GM12874 (cell line): ENCODE data around the gene GMFB.

Experiments used
- TF ChIP-seq, protein P1 (sequence below): IDR thresholded peaks from 2 replicates; pipeline ENCODE4 v1.5.1; 2011; ENCODE audit warnings: low read depth, mild to moderate bottlenecking, control low read depth, low read length, moderate library complexity; ENCODE audit not compliant: insufficient read depth

GMFB gene

DNA sequence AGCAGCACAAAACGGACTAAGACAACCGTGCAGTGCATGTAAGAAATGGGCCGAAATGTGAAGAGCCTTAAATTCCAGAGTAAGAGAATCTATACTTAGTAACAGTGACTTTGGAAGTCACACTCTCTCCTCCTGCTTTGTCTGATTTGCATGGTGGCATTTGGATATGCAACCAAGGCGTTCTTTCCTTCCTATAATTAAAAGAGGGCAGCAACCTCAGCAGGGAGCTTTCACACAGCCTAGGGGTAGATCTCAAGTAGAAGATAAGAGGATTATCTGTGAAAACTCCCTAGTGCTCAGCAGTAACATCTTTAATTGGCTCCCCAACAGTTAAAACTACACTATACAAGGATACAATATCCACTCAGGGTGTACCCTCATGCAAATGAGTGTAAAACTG lies 16.5 kb downstream of the GMFB start:
- TF ChIP-seq, protein P1, sequence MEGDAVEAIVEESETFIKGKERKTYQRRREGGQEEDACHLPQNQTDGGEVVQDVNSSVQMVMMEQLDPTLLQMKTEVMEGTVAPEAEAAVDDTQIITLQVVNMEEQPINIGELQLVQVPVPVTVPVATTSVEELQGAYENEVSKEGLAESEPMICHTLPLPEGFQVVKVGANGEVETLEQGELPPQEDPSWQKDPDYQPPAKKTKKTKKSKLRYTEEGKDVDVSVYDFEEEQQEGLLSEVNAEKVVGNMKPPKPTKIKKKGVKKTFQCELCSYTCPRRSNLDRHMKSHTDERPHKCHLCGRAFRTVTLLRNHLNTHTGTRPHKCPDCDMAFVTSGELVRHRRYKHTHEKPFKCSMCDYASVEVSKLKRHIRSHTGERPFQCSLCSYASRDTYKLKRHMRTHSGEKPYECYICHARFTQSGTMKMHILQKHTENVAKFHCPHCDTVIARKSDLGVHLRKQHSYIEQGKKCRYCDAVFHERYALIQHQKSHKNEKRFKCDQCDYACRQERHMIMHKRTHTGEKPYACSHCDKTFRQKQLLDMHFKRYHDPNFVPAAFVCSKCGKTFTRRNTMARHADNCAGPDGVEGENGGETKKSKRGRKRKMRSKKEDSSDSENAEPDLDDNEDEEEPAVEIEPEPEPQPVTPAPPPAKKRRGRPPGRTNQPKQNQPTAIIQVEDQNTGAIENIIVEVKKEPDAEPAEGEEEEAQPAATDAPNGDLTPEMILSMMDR = no peak

DNA sequence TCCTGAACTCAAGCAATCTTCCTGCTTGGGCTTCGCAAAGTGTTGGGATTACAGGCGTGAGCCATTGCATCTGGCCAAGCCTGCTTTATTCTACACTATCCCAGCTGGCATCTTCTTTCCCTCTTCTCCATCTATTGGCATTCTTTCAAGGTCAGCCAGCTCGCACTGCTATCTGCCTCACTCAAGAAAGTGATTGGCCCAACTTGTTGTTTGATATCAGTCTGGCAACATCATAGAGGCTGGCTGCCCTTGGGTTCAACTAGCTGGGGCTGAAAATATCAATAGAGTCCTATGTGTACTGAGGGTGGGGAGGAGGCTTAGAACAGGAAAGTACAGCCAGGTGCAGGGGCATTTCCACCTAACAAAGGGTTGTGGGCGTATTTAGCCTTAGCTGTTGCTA lies 17.1 kb downstream of the GMFB start:
- TF ChIP-seq, protein P1 = no peak

DNA sequence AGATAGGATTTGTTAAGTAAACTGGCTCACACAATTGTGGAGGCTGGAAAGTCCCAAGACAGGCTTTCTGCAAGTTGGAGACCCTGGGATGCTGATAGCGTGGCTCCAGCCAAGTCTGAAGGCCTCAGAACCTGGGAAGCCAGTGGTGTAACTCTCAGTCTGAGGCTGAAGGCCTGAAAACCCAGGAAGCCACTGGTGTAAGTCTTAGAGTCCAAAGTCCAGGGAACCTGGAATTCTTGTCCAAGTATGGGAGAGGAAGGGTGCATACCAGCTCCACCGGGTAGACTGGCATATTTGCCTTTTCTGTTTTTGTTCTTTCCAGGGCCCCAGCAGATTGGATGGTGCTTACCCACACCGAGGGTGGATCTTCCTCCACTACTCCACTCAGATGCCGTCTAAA lies 18.1 kb downstream of the GMFB start:
- TF ChIP-seq, protein P1 = no peak

DNA sequence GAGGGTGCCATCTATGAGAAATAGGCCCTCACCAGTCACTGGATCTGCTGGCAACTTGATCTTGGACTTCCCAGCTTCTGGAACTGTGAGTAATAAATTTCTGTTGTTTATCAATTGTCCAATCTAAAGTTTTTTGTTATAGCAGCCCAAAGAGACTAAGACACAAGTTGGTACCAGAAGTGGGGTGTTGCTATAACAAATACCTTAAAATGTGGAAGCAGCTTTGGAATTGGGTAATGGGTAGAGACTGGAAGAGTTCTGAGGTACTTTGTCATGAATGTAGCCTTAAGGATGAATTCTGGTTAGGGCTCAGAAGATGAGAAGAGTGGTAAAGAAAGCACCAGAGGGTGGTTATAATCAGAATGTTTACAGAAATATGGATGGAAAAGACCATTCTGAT lies 21.5 kb downstream of the GMFB start:
- TF ChIP-seq, protein P1 = no peak

DNA sequence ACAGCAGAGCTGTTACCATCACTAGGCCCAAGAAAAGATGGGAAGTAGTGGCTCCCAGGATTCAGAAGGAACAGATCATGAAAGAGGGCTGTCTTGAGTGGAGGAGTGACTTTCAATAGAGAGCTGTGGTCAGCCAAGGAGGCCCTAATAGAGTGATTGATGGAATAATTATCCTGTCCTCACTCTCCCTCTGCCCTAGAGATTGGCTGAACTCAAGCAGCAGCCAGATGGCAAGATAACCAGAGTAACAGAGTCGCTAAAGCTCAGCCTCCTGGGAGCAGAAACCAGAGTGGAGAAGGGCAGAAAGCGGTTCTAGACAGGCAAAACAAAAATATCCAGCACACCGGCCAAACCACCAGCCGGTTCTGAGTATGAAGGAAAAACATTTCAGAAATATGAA lies 23.1 kb downstream of the GMFB start:
- TF ChIP-seq, protein P1 = no peak

DNA sequence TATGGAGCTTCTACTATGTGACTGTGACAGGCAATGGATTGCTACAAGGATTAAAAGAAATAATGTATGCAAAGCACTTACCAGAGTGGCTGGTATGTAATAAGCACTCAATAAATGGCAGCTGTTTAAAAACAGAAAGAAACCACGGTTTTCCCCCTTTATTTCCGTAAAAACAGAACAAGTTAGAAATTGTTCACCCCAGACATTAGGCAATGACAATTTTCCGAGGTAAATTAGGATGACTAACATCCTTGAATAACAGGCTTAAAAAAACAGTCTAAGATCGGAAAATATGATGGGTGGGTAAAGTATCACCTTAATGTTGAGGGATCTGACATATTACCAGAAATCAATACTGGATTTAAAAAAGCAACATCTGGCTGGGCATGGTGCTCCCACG lies 26.7 kb downstream of the GMFB start:
- TF ChIP-seq, protein P1 = no peak

DNA sequence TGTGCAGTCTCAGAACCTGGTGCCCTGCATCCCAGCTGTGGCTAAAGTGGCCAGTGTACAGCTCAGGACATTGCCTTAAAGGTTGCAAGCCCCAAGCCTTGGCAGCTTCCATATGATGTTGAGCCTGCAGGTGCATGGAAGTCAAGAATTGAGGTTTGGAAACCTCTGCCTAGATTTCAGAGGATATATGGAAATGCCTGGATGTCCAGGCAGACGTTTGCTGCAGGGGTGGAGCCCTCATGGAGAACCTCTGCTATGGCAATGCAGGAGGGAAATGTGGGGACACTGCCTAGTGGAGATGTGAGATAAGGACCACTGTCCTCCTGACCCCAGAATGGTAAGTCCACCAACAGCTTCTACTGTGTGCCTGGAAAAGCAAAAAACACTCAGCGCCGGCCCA lies 29.7 kb downstream of the GMFB start:
- TF ChIP-seq, protein P1 = no peak

DNA sequence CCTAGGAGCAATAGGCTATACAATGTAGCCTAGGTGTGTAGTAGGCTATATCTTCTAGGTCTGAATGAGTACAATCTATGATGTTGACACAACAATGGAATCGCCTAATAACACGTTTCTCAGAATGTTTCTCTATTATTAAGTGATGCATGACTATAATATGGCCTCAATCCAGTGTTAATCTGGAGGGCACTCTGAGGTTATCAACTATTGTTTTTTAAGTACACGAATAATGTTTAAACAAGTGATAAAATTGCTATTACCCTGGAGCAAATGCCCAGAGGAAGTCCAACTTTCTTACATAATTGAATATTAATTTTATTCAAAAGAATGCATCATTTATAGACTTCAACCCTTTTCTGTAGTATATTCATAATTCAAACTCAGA lies 31.2 kb downstream of the GMFB start:
- TF ChIP-seq, protein P1 = no peak
